Fibroblast of lung (primary cell): ENCODE results near the gene CEP41. TPM values are rescaled to one million over a fixed set of nuclear protein-coding genes. Genes with fewer than 3 reads are reported as not detected.

Experiments
- DNase-seq, 2 donors: peaks; one replicate each; pipeline versions ENCODE4 v3.0.0 to v3.0.0-alpha.2; 2010; ENCODE audit warnings: low read depth in 2 of 2
- H2AFZ ChIP-seq: 2 replicates; pipeline ENCODE4 v1.5.1; 2012; ENCODE audit warnings: low read length, control low read depth, inconsistent platforms
- H3K27ac ChIP-seq: 2 replicates; pipeline ENCODE4 v1.5.1; 2011; ENCODE audit warnings: low read length, control low read depth; ENCODE audit not compliant: insufficient read depth
- H3K27me3 ChIP-seq: 2 replicates; pipeline ENCODE4 v1.5.1; 2011; ENCODE audit warnings: mild to moderate bottlenecking, low read length; ENCODE audit not compliant: control insufficient read depth, insufficient read depth
- H3K36me3 ChIP-seq: 2 replicates; pipeline ENCODE4 v1.5.1; 2011; ENCODE audit warnings: low read length; ENCODE audit not compliant: control insufficient read depth, insufficient read depth
- H3K4me1 ChIP-seq: 2 replicates; pipeline ENCODE4 v1.5.1; 2011; ENCODE audit warnings: low read length; ENCODE audit not compliant: control insufficient read depth, insufficient read depth; ENCODE audit errors: extremely low read depth
- H3K4me2 ChIP-seq: 2 replicates; pipeline ENCODE4 v1.5.1; 2011; ENCODE audit warnings: low read length, control low read depth; ENCODE audit not compliant: insufficient read depth; ENCODE audit errors: extremely low read depth
- H3K4me3 ChIP-seq, 4 experiments: fragments of 200-600 bp in 1 of 4; sonication (generic) in 1 of 4; replicated peaks in 1 of 4; 2 replicates each; pipeline ENCODE4 v1.5.1; 2011 to 2016; ENCODE audit warnings: low read length in 4 of 4, low read depth in 3 of 4, mild to moderate bottlenecking in 3 of 4, control low read depth in 2 of 4, inconsistent platforms in 1 of 4, mixed read lengths in 1 of 4; ENCODE audit not compliant: insufficient read depth in 1 of 4; ENCODE audit errors: control extremely low read depth in 1 of 4
- H3K79me2 ChIP-seq: 2 replicates; pipeline ENCODE4 v1.5.1; 2012; ENCODE audit warnings: mild to moderate bottlenecking, low read length, inconsistent platforms; ENCODE audit not compliant: control insufficient read depth, insufficient read depth
- H3K9ac ChIP-seq: 2 replicates; pipeline ENCODE4 v1.5.1; 2011; ENCODE audit warnings: mild to moderate bottlenecking, low read length, control low read depth; ENCODE audit not compliant: insufficient read depth
- H3K9me3 ChIP-seq: 2 replicates; pipeline ENCODE4 v1.5.1; 2012; ENCODE audit warnings: low read depth, low read length; ENCODE audit not compliant: control insufficient read depth, insufficient read depth
- H4K20me1 ChIP-seq: 2 replicates; pipeline ENCODE4 v1.5.1; 2011; ENCODE audit warnings: low read length; ENCODE audit not compliant: control insufficient read depth, insufficient read depth; ENCODE audit errors: extremely low read depth
- CTCF ChIP-seq, 2 donors: IDR thresholded peaks in 1 of 2; conservative IDR thresholded peaks in 1 of 2; 1 replicate in 1 of 2; 2 replicates in 1 of 2; pipeline ENCODE4 v1.5.1; 2011 to 2012; ENCODE audit warnings: low read length in 2 of 2, control low read depth in 1 of 2, inconsistent platforms in 1 of 2, low read depth in 1 of 2, mild to moderate bottlenecking in 1 of 2
- EZH2 ChIP-seq: IDR thresholded peaks from 2 replicates; pipeline ENCODE4 v1.5.1; 2012; ENCODE audit warnings: low read length, control low read depth, mild to moderate bottlenecking; ENCODE audit errors: missing control alignments
- polyA plus RNA-seq, 2 donors: library from polyadenylated mRNA; depleted of rRNA in 1 of 2; stranded (reverse) in 1 of 2; unstranded in 1 of 2; fragments of >200 nt; gene quantifications; 2 replicates each; pipeline ENCODE4 v1.2.1, GENCODE V29; 2011 to 2012; ENCODE audit warnings: missing spikeins in 1 of 2
- total RNA-seq: library from RNA; depleted of rRNA; stranded (reverse); fragments of >200 nt; gene quantifications from 2 replicates; pipeline ENCODE4 v1.2.1, GENCODE V29; 2014

Gene CEP41
- total and polyA plus RNA-seq, 2 donors (not counting 1 experiment from before 2014, with no cell fraction given), result 8.3 to 24.5 TPM

GRCh38 chr7:130346941-130347340, 93.9 kb downstream of the CEP41 start:
- Histone ChIP-seq H3K9me3 (no peaks in the 10 kb centered on the region), H4K20me1 (no peaks in the 10 kb centered on the region), H3K27me3 (no peaks in the 10 kb centered on the region), H2AFZ (no peak overlapping the region), H3K4me1 (peaks cover 17% of the 10 kb centered on the region), H3K27ac (no peak overlapping the region), H3K4me3 (no peak overlapping the region), H3K9ac (no peak overlapping the region), H3K79me2 (no peaks in the 10 kb centered on the region), H3K4me2 (no peak overlapping the region), H3K36me3 (no peaks in the 10 kb centered on the region)
- no peak for DNase-seq
- TF ChIP-seq CTCF (conservative IDR thresholded peaks at IDR 0.05 in 1 of 2, IDR thresholded peaks at IDR 0.05 in 1 of 2; ENCODE audit: low read depth in 1 of 2, low read length in 2 of 2) (no peak), EZH2 (no peak)

- H3K79me2 ChIP-seq, result no peaks in the 10 kb centered on the region
- H3K9ac ChIP-seq, result no peak overlapping the region
- no peaks in the 10 kb centered on the region for H3K9me3 ChIP-seq
- H3K4me2 ChIP-seq, result no peak overlapping the region
- no peaks in the 10 kb centered on the region for H3K36me3 ChIP-seq
- no peak overlapping the region for H3K4me3 ChIP-seq
- no peak overlapping the region for H3K27ac ChIP-seq
- no peak for TF ChIP-seq EZH2
- TF ChIP-seq CTCF (conservative IDR thresholded peaks at IDR 0.05 in 1 of 2, IDR thresholded peaks at IDR 0.05 in 1 of 2; ENCODE audit: low read depth in 1 of 2, low read length in 2 of 2), result no peak
- H2AFZ ChIP-seq, result no peak overlapping the region
- H3K27me3 ChIP-seq, result no peaks in the 10 kb centered on the region
- H4K20me1 ChIP-seq, result no peaks in the 10 kb centered on the region
- no peak for DNase-seq
- peaks cover 12% of the 10 kb centered on the region for H3K4me1 ChIP-seq
Measured at GRCh38 chr7:130346177-130346905, 94.5 kb downstream of the CEP41 start.

- no peak overlapping the region for H3K4me2 ChIP-seq
- H2AFZ ChIP-seq, result no peak overlapping the region
- no peak for TF ChIP-seq CTCF (conservative IDR thresholded peaks at IDR 0.05 in 1 of 2, IDR thresholded peaks at IDR 0.05 in 1 of 2; ENCODE audit: low read depth in 1 of 2, low read length in 2 of 2)
- TF ChIP-seq EZH2, result no peak
- no peaks in the 10 kb centered on the region for H3K9me3 ChIP-seq
- no peak overlapping the region for H3K4me3 ChIP-seq
- no peak overlapping the region for H3K9ac ChIP-seq
- no peaks in the 10 kb centered on the region for H3K79me2 ChIP-seq
- H4K20me1 ChIP-seq, result no peaks in the 10 kb centered on the region
- DNase-seq, result no peak
- H3K27me3 ChIP-seq, result no peaks in the 10 kb centered on the region
- H3K4me1 ChIP-seq, result peaks cover 7% of the 10 kb centered on the region
- no peak overlapping the region for H3K27ac ChIP-seq
- no peaks in the 10 kb centered on the region for H3K36me3 ChIP-seq
Measured at GRCh38 chr7:130345725-130346124, 95.1 kb downstream of the CEP41 start.
